Measurements from ENCODE around the gene RPP40. TPM values are rescaled to one million over a fixed set of nuclear protein-coding genes. Genes with fewer than 3 reads are reported as not detected.

The RPP40 gene, protein sequence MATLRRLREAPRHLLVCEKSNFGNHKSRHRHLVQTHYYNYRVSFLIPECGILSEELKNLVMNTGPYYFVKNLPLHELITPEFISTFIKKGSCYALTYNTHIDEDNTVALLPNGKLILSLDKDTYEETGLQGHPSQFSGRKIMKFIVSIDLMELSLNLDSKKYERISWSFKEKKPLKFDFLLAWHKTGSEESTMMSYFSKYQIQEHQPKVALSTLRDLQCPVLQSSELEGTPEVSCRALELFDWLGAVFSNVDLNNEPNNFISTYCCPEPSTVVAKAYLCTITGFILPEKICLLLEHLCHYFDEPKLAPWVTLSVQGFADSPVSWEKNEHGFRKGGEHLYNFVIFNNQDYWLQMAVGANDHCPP
- total RNA-seq, result 10 to 100 TPM in 1 of 4 donors, 1 to 10 TPM in 3; 1.0 to 16.2 (median 4.2) TPM

DNA sequence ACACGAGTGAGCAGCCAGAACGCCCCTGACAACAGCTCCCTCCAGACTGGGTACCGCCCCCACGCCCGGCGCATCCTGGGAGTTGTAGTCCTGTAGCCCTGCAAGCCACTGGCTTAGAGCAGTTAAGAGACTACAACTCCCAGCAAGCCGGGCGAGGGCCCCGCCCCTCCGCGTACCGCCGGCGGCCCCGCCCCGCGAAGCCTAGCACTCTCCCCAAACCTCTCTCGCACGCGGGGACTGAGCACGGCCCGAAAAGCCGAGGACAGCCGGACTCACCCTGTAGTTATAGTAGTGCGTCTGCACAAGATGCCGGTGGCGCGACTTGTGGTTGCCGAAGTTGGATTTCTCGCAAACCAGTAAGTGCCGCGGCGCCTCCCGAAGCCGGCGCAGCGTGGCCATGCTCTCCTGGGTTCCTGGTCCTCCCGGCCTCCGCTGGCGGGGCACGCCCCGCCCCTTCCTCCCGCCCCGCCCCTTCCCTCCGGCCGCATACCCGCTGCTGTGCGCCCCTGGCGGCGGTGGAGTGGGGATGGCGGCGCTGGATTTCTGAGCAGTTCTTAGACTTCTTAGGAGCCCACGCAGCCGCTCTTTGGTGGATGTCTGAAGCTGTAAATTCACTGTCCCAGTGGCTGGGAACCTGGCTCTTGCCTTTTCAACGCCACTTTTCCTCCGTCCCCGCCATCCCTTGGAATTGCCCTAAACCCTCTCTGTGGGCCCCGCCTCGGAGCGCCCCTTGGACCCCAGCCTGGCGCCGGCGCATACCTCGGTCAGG is at the start of gene RPP40:
Gene RPP40, minus strand, starts transcription at position 434 of the 769 bp plus-strand sequence. Its CDS starts 35 bp downstream, at position 399.
- H3K27ac ChIP-seq, result peak within 1 kb of the TSS; percentile 93 to 94
- no peaks in the 10 kb centered on the region for H3K4me1 ChIP-seq
- intact Hi-C loops (cut with DNase I; ENCODE audit: low total_unique reads), result no loop called here
- H3K36me3 ChIP-seq, result no peaks in the 10 kb centered on the region
- TF ChIP-seq POLR2A (IDR thresholded peaks at IDR 0.05), result peak; percentile 40 to 70
- TF ChIP-seq, protein P1, sequence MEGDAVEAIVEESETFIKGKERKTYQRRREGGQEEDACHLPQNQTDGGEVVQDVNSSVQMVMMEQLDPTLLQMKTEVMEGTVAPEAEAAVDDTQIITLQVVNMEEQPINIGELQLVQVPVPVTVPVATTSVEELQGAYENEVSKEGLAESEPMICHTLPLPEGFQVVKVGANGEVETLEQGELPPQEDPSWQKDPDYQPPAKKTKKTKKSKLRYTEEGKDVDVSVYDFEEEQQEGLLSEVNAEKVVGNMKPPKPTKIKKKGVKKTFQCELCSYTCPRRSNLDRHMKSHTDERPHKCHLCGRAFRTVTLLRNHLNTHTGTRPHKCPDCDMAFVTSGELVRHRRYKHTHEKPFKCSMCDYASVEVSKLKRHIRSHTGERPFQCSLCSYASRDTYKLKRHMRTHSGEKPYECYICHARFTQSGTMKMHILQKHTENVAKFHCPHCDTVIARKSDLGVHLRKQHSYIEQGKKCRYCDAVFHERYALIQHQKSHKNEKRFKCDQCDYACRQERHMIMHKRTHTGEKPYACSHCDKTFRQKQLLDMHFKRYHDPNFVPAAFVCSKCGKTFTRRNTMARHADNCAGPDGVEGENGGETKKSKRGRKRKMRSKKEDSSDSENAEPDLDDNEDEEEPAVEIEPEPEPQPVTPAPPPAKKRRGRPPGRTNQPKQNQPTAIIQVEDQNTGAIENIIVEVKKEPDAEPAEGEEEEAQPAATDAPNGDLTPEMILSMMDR (IDR thresholded peaks at IDR 0.05), result peak; percentile 69 to 98 (median 88)
- H3K4me3 ChIP-seq, result peak within 1 kb of the TSS; percentile 50 to 59
- H3K9me3 ChIP-seq, result no peaks in the 10 kb centered on the region
- DNase-seq, result peak; percentile 97 to 98
- no peaks in the 10 kb centered on the region for H3K27me3 ChIP-seq

DNA sequence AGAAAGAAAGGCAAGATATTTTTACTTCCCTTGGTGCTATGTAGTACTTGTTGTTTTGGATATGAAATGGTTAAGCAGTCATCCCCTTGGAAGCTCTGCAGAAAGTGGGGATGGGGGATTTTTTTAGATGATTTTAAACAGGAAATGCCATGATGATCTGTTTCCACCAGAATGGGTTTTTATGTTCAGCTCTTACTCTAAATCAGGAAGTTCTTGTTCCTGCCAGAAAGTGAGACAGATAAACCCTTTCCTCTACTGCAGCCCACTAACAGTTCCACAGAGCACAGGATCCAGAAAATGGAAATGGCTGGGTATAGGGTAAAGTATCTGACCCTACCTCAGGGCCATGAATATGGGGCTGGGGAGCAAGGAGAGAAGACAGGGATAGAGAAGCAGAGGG is 49.2 kb upstream of the RPP40 start:
- Histone ChIP-seq H3K36me3 (no peaks in the 10 kb centered on the region), H3K27ac (no peak overlapping the region), H3K4me1 (no peaks in the 10 kb centered on the region), H3K27me3 (no peaks in the 10 kb centered on the region), H3K9me3 (peaks cover 0 to 18% of the 10 kb centered on the region in 2 donors), H3K4me3 (no peak overlapping the region)
- intact Hi-C loops (cut with DNase I; ENCODE audit: low total_unique reads), result no loop called here
- TF ChIP-seq POLR2A (IDR thresholded peaks at IDR 0.05), result no peak
- TF ChIP-seq, protein P1 (IDR thresholded peaks at IDR 0.05), result no peak
- no peak for DNase-seq

DNA sequence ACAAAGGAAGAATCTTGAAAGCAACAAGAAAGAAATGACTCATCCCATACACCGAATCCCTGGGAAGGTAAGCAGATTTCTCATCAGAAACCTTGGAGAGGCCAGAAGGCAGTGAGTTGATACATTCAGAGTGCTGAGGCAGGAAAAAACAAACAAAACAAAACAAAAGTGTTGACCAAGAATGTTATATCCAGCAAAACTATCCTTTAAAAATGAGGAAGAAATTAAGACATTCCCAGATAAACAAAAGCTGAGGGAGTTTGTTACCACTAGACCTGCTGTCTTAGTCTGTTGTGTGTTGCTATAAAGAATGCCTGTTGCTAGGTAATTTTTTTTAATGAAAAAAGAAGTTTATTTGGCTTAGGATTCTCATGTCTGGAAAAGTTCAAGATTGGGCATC is 47.6 kb upstream of the RPP40 start:
- no peaks in the 10 kb centered on the region for H3K27me3 ChIP-seq
- DNase-seq, result no peak
- intact Hi-C loops (cut with DNase I; ENCODE audit: low total_unique reads), result no loop called here

DNA sequence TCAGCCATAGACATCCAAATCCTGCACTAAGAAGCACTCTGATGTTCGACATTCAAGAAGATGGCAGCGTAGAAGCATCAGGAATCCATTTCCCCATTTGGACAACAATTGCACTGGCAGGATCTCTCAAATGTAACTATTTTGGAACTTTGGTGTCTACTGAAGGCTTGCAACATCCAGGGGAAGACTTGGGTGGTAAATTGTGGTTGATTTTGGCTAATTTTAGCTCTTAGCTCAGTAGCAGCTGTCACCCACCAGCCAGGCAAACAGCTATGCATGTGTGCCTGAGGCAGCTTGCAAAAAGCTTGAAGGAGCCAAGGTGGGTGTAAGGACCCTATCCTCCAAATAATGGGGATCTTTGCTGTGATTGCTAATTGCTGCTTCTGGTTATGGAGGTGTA is 46.2 kb upstream of the RPP40 start:
- Histone ChIP-seq H3K27ac (no peak overlapping the region), H3K27me3 (no peaks in the 10 kb centered on the region), H3K4me3 (no peak overlapping the region), H3K9me3 (peaks cover 0 to 18% of the 10 kb centered on the region in 2 donors), H3K4me1 (no peaks in the 10 kb centered on the region), H3K36me3 (no peaks in the 10 kb centered on the region)
- intact Hi-C loops (cut with DNase I; ENCODE audit: low total_unique reads), result no loop called here
- TF ChIP-seq, protein P1 (IDR thresholded peaks at IDR 0.05), result no peak
- no peak for TF ChIP-seq POLR2A (IDR thresholded peaks at IDR 0.05)
- DNase-seq, result no peak

More for the DNA sequence above, 47.6 kb upstream of the RPP40 start:
- H3K4me1 ChIP-seq, result no peaks in the 10 kb centered on the region
- no peak overlapping the region for H3K27ac ChIP-seq
- H3K4me3 ChIP-seq, result no peak overlapping the region
- TF ChIP-seq POLR2A (IDR thresholded peaks at IDR 0.05), result no peak
- TF ChIP-seq, protein P1 (IDR thresholded peaks at IDR 0.05), result no peak
- H3K9me3 ChIP-seq, result peaks cover 0 to 18% of the 10 kb centered on the region in 2 donors
- H3K36me3 ChIP-seq, result no peaks in the 10 kb centered on the region

DNA sequence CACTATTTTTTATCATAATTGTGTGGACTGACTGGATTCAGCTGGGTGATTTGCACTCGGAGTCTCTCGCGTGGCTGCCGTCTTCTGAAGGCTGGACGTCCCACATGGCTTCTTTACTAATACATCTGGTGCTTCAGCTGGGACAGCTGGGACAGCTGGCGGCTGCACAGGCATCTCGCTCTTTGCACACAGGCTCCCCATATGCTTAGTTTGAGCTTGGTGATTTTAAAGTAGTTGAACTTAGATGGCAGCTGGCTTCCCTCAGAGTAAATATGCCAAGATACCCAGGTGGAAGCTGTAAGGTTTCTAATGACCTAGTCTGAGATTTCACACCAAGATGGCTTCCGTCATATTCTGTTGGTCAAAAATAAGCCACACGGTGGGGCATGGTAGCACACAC is 42.6 kb upstream of the RPP40 start:
- intact Hi-C loops (cut with DNase I; ENCODE audit: low total_unique reads), result no loop called here
- H3K4me1 ChIP-seq, result no peaks in the 10 kb centered on the region
- no peaks in the 10 kb centered on the region for H3K36me3 ChIP-seq
- no peaks in the 10 kb centered on the region for H3K27me3 ChIP-seq
- no peak overlapping the region for H3K4me3 ChIP-seq
- TF ChIP-seq, protein P1 (IDR thresholded peaks at IDR 0.05), result no peak
- no peak overlapping the region for H3K27ac ChIP-seq
- DNase-seq, result no peak
- peaks cover 0 to 13% of the 10 kb centered on the region in 2 donors for H3K9me3 ChIP-seq

Measured in uterus (tissue), 4 donors.